ENCODE results near the gene SLC41A3.
"Not testable (repeated sequence)": the region's sequence is repeated elsewhere in the genome, so short reads cannot be mapped to it uniquely, and the experiment has no call there.

The SLC41A3 gene

DNA sequence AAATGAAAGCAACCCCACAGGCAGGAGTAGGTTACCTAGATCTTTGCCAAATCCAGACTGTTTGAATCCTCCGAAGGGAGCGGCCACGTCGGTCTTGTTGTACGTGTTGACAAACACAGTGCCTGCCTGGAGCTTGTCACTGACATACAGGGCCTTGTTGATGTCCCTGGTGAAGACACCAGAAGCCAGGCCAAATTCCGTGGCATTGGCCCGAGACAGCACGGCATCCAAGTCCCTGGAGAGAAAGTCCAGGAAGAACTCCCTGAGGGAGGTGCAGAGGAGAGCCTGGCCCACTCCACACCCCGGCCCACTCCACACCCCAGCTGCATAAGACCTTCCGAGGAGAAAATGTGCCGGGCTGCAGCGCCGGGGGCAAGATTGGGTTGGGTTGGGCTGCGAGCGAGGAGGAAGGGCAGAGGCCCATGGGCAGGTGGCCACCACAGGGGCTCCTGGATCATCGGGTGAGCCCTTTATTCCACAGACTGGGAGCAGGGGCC, 21.8 kb upstream of the SLC41A3 start:
- no peak for DNase-seq

DNA sequence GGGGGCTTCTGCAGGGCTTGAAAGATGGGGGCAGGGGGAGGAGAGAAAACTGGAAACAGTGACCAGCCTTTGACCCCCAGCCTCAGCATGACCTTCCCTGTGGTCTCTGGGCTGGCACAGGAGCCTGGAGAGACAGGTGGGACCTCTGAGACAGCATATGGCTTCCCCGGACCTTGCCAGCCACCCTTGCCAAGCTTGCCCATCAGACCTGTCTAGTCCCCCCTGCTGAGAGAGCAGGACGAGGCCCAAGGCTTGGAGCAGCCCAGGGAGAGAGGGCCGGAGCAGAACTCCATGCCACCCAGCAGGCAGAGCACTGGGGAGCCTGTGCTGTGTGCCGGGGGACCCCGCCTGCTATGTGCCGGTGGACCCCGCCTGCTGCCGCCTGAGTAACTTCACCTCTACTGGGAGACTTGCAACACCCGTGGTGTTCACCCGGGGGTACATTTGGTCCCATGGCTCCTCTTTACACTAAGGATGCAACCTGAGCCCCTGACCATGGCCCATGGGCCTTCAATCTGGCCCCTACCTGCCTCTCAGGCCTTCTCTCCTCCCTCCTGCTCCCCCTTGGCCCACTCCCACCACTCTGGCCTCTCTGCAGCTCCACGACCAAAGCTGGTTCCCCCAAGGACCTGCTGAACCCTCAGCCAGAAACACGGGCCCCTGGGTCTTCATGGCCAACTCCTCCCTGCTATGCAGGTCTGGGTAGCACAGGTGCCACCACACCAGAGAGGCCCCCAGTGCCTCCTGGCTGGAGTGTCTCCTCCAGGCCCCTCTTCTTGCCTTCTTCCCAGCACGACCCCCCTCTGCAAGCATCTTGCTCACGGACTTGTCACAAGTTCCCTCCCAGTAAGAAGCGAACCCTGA, 21.1 kb upstream of the SLC41A3 start:
- DNase-seq: no peak

GRCh38 chr3:126104028-126104635, 20.2 kb upstream of the SLC41A3 start:
- DNase-seq: no peak

- no peak for DNase-seq
Observed at GRCh38 chr3:126103121-126104027, 19.4 kb upstream of the SLC41A3 start.

DNA sequence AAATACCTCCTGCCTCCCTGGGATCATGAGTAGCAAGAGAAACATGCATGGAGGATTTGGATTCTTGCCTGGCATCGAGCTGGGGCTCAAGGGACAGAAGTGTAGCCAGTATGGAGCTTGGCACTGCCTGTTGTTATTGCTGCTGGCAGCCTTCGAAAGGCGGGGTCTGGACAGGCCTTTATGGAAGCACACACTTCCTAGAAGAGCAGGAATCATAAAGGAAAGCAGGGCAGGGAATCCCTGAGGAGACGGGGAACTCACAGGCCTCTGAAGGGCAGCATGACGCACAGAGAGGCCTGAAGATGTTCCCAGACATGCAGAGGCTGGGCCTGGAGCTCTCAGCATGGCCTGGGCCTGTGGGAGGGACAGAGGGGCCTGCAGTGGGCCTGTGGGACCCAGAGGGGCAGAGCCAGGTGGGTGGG, 18.6 kb upstream of the SLC41A3 start:
- DNase-seq: no peak

- DNase-seq: no peak
Observed at GRCh38 chr3:126102011-126102410, 18.1 kb upstream of the SLC41A3 start.

GRCh38 chr3:126101521-126101982, 17.6 kb upstream of the SLC41A3 start:
- no peak for DNase-seq

GRCh38 chr3:126100634-126101301, 16.8 kb upstream of the SLC41A3 start:
- DNase-seq: no peak

- no peak for DNase-seq
Observed at GRCh38 chr3:126100269-126100633, 16.3 kb upstream of the SLC41A3 start.

GRCh38 chr3:126098391-126098858, 14.5 kb upstream of the SLC41A3 start:
- DNase-seq: no peak

DNA sequence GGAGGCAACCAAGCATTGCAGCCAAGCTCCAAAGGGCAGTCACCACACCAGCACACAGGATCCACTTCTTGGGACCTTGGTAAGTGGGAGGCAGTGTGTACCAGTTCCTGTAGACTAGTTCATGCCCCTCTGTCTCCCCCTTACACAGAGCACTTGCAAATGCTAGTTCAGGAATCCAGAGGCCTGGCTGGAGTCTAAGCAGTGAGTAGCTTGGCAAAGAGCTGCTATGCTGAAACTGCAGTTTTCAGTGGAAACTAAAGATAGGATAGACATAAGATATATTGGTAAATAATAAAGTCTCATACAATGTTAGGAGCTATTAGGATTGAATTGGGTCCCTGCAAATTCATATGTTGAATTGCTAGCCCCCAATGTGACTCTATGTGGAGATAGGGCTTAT, 13.9 kb upstream of the SLC41A3 start:
- DNase-seq: no peak

- DNase-seq: not testable (repeated sequence)
Observed at GRCh38 chr3:126096274-126096673, 12.3 kb upstream of the SLC41A3 start.

GRCh38 chr3:126092128-126092527, 8.2 kb upstream of the SLC41A3 start:
- DNase-seq: not testable (repeated sequence)

DNA sequence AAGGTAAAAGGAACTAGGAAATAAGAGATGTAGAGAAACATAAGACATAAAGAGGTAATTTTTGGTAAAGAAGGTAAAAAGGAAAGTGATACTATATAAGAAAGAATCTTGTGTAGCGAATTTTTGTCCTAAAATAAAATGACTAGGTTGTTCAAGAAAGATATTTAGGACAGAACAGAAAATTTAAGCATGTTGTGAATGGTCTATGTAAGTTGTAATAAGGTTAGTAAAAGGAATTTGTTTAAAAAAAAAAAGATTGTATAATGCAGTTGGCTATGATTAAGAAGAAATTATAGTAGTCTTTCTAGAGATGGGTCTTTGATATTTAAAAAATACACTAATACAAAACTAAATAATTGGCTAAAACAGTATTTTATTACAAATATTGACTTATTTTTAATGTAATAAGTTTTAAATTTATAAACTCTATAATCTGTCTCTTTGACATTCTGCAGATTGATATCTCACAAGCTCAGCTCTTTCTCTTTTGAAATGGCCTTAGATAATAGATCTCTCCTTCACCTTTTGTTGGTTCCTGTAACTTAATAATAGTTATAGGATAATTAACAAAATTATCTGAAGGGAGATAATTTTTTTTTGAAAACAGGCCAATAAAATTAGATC, 3.7 kb upstream of the SLC41A3 start:
- DNase-seq: peak; percentile 5

- no peak for DNase-seq
Observed at GRCh38 chr3:126085841-126086240, 1.9 kb upstream of the SLC41A3 start.

DNA sequence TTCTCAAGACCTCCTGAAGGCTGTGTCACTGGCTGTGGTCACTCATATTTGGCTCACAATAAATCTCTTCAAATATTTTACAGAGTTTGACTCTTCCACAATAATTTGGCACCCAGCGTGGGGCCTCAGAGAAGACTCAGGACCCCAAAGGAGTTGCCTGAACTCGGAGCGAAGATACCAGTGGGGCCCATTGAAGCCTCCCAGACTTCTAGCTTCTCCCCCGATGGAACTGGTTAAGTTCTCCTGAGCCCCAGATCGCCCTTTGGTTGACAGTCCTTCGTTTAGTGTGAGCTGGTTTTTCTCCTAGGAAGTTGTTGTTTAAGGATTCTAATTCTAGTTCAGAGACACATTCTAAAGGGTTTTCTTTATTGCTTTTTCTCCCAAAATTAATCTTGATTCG, 1.4 kb upstream of the SLC41A3 start:
- no peak for DNase-seq

DNA sequence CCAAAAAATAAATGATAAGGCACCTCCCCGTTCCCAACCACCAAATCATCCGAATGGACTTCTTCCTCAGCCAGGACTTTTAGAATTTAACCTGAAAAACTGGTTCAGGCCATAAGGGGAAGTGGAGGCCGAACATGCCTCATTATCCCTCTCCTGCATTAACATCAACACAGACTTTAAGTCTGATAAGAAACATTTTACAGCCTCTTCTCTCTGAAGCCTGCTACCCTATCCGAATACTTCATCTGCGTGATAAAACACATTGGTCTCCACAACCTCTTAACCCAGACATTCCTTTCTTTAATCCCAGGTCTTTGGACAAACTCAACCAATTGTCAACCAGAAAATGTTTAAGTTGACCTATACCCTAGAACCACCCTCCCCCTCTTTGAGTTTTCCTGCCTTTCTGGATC, 850 bp upstream of the SLC41A3 start:
- peak; percentile 56 for DNase-seq

DNA sequence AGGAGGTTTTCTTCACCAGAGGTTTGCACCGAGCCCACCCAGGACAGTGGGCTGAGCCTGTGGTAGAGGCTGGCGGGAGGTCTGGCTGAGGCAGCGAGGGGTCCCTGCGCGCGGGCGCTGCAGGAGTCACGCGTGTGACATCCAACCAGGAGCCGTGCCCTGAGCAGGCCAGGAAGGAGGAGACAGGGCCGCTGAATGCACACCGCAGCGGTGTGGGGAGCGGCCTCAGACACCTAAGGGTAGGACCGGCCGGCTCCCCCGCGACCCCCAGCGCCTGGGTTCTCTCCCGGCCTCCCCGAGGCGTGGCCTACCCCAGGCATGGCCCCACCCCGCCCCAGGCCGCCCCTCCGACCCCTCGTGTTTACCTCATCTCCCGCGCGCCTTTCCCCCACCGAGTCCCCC, 412 bp downstream of the SLC41A3 start:
- DNase-seq: peak; percentile 47

- DNase-seq: no peak
Observed at GRCh38 chr3:126083138-126083445, 832 bp downstream of the SLC41A3 start.

DNA sequence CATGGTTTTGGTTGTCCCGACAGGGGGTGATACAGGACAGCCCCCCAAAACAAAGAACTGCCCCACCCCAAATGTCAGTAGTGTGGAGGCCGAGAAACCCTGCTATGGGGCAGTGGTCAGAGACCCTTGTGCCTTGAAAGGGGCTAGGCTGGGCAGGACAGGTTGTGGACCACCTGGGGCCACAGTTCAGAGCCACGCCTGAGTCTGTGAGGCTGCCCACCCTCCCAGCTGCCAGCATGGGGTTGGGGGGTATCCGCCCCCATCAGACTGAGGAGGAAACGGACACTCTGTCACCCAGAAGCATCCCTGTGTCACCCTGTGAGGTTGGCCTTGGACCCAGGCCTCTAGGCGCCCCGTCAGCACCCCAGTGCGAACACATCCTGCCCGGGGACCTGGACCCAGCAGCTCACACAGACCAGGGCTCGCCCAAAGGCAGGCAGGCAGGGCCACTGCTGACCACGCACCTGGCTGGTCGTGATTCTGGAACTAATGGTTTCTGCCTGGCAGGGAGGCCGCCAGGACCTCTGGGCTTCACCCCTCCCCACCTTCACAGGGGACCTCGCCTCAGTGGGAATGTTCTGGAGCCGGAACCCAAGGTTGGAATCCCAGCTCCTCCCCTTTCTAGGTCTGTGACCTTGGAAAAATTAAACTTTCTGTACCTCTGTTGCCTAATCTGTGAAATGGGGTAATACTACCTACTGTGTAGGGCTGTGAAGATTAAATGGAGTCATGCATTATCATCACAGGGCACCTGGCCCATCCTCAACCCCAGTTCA, 1.4 kb downstream of the SLC41A3 start:
- no peak for DNase-seq

All from OCI-M1 (cell line).